Lower leg skin (tissue), 4 donors: ENCODE results near the gene CCDC188. TPM values are rescaled to one million over a fixed set of nuclear protein-coding genes. Genes with fewer than 3 reads are reported as not detected.

Experiments
- DNase-seq, 2 donors: peaks; one replicate each; pipeline ENCODE4 v3.0.0-alpha.2; 2019; ENCODE audit warnings: low spot score in 2 of 2
- H3K4me3 ChIP-seq: fragments of 200-600 bp; sonication (generic); 2 replicates; pipeline ENCODE4 v1.5.1; 2017; ENCODE audit warnings: mild to moderate bottlenecking, low read depth; ENCODE audit not compliant: poor library complexity, severe bottlenecking
- CTCF ChIP-seq, 3 donors: fragments of 450-650 bp; IDR thresholded peaks; one replicate each; pipeline ENCODE4 v1.5.1; 2016; ENCODE audit warnings: antibody characterized with exemption in 3 of 3, mild to moderate bottlenecking in 3 of 3, moderate library complexity in 2 of 3
- POLR2A ChIP-seq, 2 donors: fragments of 450-650 bp; IDR thresholded peaks; one replicate each; pipeline ENCODE4 v1.6.1; 2016 to 2017; ENCODE audit warnings: antibody characterized with exemption in 2 of 2, mild to moderate bottlenecking in 1 of 2, moderate library complexity in 1 of 2
- WGBS, 2 donors: methylation state at CpG; one replicate each; pipeline ENCODE4 v1.1.5; 2018; 5-methylcytosine and 5-hydroxymethylcytosine counted together
- intact Hi-C: fragments of 100-400 bp; cut with DNase I; formaldehyde crosslinking; loops from one replicate; pipeline ENCODE4 v1.15.0; 2023; ENCODE audit warnings: low total_unique reads
- total RNA-seq, 4 donors: library from RNA; depleted of rRNA; stranded (reverse); fragments of >200 nt; gene quantifications; one replicate each; pipeline ENCODE4 v1.1.0, GENCODE V29; 2016

The CCDC188 gene
- total RNA-seq, 4 donors from 2014 or later = 0.16 to 2.1 (median 1.7) TPM; not detected in 1

GRCh38 chr22:20110359-20110985, 40.4 kb downstream of the CCDC188 start:
- WGBS, 2 donors = 85 to 90% methylated on average over 9 of the region's 9 CpGs
- no peak overlapping the region for H3K4me3 ChIP-seq
- no peak for TF ChIP-seq POLR2A (IDR thresholded peaks at IDR 0.05)
- no peak for TF ChIP-seq CTCF (IDR thresholded peaks at IDR 0.05)
- intact Hi-C loops = no loop called here
- DNase-seq = no peak

- intact Hi-C loops = no loop called here
- TF ChIP-seq POLR2A (IDR thresholded peaks at IDR 0.05) (no peak), CTCF (IDR thresholded peaks at IDR 0.05) (no peak)
Measured at GRCh38 chr22:20109411-20110358, 41.2 kb downstream of the CCDC188 start.

GRCh38 chr22:20108757-20109230, 42.1 kb downstream of the CCDC188 start:
- H3K4me3 ChIP-seq = no peak overlapping the region
- intact Hi-C loops = no loop called here
- DNase-seq = no peak
- TF ChIP-seq POLR2A (IDR thresholded peaks at IDR 0.05) (no peak), CTCF (IDR thresholded peaks at IDR 0.05) (no peak)
- WGBS, 2 donors = 82 to 87% methylated on average over 9 to 12 of the region's 12 CpGs

More at GRCh38 chr22:20109411-20110358, 41.2 kb downstream of the CCDC188 start:
- no peak for DNase-seq
- H3K4me3 ChIP-seq = no peak overlapping the region
- 85 to 86% methylated on average over 19 to 23 of the region's 23 CpGs for WGBS, 2 donors

- intact Hi-C loops = no loop called here
- TF ChIP-seq POLR2A (IDR thresholded peaks at IDR 0.05) = no peak
- no peak for TF ChIP-seq CTCF (IDR thresholded peaks at IDR 0.05)
- 78 to 83% methylated on average over 12 to 13 of the region's 13 CpGs for WGBS, 2 donors
- H3K4me3 ChIP-seq = no peak overlapping the region
- DNase-seq = no peak
Measured at GRCh38 chr22:20107951-20108756, 42.7 kb downstream of the CCDC188 start.

- no peak for DNase-seq
- TF ChIP-seq CTCF (IDR thresholded peaks at IDR 0.05) = no peak
- TF ChIP-seq POLR2A (IDR thresholded peaks at IDR 0.05) = no peak
- H3K4me3 ChIP-seq = no peak overlapping the region
- 88% methylated on average over 7 of the region's 7 CpGs for WGBS, 2 donors
- intact Hi-C loops = no loop called here
Measured at GRCh38 chr22:20107471-20107901, 43.4 kb downstream of the CCDC188 start.
